ENCODE data around the gene ADAT1. TPM values are rescaled to one million over a fixed set of nuclear protein-coding genes. Genes with fewer than 3 reads are reported as not detected.

Gene ADAT1
- polyA plus RNA-seq, 1 of the 3 experiments (the other 2 are of a cell fraction), result 51.1 TPM

GRCh38 chr16:75558846-75559401 lies 64.2 kb downstream of the ADAT1 start:
- Histone ChIP-seq H3K4me3 (ENCODE audit: low read depth in 2 of 2, low read length in 1 of 2) (no peak overlapping the region), H3F3A (replicated peaks; ENCODE audit: insufficient read depth) (peaks cover 10% of the 10 kb centered on the region), H3K9ac (no peak overlapping the region), H3K9me3 (no peaks in the 10 kb centered on the region), H3K27ac (ENCODE audit: low read depth in 2 of 2, low read length in 1 of 2) (no peak overlapping the region), H3K27me3 (ENCODE audit: insufficient read depth) (no peaks in the 10 kb centered on the region; the same call in 1 of the 2 replicates), H2AFZ (ENCODE audit: low read depth) (no peak overlapping the region), H3K36me3 (replicated peaks in 1 of 2; ENCODE audit: control insufficient read depth in 1 of 2, insufficient read depth in 2 of 2, low read length in 1 of 2) (no peaks in the 10 kb centered on the region), H4K20me1 (ENCODE audit: insufficient read depth) (no peaks in the 10 kb centered on the region), H3K79me2 (ENCODE audit: insufficient read depth) (peaks cover 4% of the 10 kb centered on the region; the same call in 1 of the 2 replicates), H3K4me2 (no peak overlapping the region), H3K9me2 (no peaks in the 10 kb centered on the region), H3K4me1 (ENCODE audit: control insufficient read depth in 1 of 2, insufficient read depth in 2 of 2, low read depth in 1 of 2, low read length in 1 of 2) (peaks cover 4 to 6% of the 10 kb centered on the region in 2 experiments; a peak in 2 of 4 replicates)
- POLR2A ChIA-PET, result no interaction called here
- no peak for TF ChIP-seq JUND (IDR thresholded peaks at IDR 0.05)
- no peak for TF ChIP-seq YY1 (IDR thresholded peaks at IDR 0.05; ENCODE audit: low read depth)
- no peak for TF ChIP-seq MEF2A (IDR thresholded peaks at IDR 0.05; ENCODE audit: borderline replicate concordance, low read depth)
- no peak for TF ChIP-seq NRF1 (IDR thresholded peaks at IDR 0.05; ENCODE audit: low read depth, low read length)
- TF ChIP-seq, protein P1, sequence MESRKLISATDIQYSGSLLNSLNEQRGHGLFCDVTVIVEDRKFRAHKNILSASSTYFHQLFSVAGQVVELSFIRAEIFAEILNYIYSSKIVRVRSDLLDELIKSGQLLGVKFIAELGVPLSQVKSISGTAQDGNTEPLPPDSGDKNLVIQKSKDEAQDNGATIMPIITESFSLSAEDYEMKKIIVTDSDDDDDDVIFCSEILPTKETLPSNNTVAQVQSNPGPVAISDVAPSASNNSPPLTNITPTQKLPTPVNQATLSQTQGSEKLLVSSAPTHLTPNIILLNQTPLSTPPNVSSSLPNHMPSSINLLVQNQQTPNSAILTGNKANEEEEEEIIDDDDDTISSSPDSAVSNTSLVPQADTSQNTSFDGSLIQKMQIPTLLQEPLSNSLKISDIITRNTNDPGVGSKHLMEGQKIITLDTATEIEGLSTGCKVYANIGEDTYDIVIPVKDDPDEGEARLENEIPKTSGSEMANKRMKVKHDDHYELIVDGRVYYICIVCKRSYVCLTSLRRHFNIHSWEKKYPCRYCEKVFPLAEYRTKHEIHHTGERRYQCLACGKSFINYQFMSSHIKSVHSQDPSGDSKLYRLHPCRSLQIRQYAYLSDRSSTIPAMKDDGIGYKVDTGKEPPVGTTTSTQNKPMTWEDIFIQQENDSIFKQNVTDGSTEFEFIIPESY (IDR thresholded peaks at IDR 0.05; ENCODE audit: borderline replicate concordance, low read depth), result no peak
- no peak for TF ChIP-seq SMC3 (IDR thresholded peaks at IDR 0.05; ENCODE audit: low read depth, low read length)
- TF ChIP-seq USF2 (IDR thresholded peaks at IDR 0.05; ENCODE audit: borderline replicate concordance, low read depth, low read length), result no peak
- TF ChIP-seq RCOR1 (IDR thresholded peaks at IDR 0.05; ENCODE audit: low read length), result no peak
- TF ChIP-seq, protein P2, sequence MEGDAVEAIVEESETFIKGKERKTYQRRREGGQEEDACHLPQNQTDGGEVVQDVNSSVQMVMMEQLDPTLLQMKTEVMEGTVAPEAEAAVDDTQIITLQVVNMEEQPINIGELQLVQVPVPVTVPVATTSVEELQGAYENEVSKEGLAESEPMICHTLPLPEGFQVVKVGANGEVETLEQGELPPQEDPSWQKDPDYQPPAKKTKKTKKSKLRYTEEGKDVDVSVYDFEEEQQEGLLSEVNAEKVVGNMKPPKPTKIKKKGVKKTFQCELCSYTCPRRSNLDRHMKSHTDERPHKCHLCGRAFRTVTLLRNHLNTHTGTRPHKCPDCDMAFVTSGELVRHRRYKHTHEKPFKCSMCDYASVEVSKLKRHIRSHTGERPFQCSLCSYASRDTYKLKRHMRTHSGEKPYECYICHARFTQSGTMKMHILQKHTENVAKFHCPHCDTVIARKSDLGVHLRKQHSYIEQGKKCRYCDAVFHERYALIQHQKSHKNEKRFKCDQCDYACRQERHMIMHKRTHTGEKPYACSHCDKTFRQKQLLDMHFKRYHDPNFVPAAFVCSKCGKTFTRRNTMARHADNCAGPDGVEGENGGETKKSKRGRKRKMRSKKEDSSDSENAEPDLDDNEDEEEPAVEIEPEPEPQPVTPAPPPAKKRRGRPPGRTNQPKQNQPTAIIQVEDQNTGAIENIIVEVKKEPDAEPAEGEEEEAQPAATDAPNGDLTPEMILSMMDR (IDR thresholded peaks at IDR 0.05), result no peak
- TF ChIP-seq TEAD4 (IDR thresholded peaks at IDR 0.05; ENCODE audit: borderline replicate concordance, insufficient read depth), result no peak
- no peak for TF ChIP-seq RXRA (IDR thresholded peaks at IDR 0.05; ENCODE audit: borderline replicate concordance, low read depth)
- TF ChIP-seq POLR2AphosphoS5 (IDR thresholded peaks at IDR 0.05; ENCODE audit: low read depth, low read length), result no peak
- TF ChIP-seq EZH2phosphoT487 (IDR thresholded peaks at IDR 0.05; ENCODE audit: borderline replicate concordance, low read depth), result no peak
- no peak for DNase-seq
- CTCF ChIA-PET, result interaction anchor here (0.6 kb wide), 1 partner anchor 11 kb away, joined by 4 read pairs; no protein-coding TSS in a partner anchor
- WGBS (ENCODE audit: low lambda C conversion rate), result 45% methylated on average over 2 of the region's 2 CpGs
